NCI-H128 (cell line): ENCODE results near the gene IFT88.
"Not testable (repeated sequence)": the region's sequence is repeated elsewhere in the genome, so short reads cannot be mapped to it uniquely, and the experiment has no call there.

Experiments
- DNase-seq: peaks from one replicate; lab custom pipeline; 2025; ENCODE audit not compliant: unreplicated experiment; lab: John Stamatoyannopoulos, UW

IFT88 gene

DNA sequence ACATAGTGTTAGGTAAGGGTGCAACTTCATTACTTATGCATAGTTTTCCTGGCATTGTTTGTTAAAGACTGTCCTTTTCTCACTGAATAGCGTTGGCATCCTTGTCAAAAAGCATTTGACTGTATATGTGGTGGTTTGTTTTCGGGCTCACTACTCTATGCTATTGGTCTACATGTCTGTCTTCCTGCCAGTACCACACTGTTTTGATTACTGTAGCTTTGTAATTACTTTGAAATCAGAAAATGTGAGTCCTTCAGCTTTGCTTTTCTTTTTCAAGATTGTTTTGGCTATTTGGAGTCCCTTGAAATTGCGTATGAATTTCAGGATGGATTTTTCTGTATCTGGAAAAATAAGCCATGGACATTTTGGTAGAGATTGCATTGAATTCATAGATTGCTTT lies 56.0 kb downstream of the IFT88 start:
- DNase-seq: no peak

DNA sequence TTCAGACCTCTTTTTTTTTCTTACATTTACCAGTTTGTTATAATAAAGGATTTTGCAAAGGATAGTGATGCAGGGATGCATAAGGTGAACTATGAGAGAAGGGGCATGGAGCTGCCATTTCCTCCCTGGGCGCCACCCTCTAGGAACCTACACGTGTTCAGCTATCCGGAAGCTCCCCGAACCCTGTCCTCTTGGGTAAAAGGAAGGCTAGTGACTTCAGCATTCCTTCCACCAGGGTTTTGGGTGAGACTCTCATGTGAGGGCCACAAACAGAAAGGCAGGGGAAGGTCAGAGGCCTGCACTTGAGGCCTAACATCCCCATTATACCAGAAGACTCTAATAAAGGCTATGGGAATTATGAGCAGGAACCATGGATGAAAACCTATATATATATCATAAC lies 57.3 kb downstream of the IFT88 start:
- no peak for DNase-seq

DNA sequence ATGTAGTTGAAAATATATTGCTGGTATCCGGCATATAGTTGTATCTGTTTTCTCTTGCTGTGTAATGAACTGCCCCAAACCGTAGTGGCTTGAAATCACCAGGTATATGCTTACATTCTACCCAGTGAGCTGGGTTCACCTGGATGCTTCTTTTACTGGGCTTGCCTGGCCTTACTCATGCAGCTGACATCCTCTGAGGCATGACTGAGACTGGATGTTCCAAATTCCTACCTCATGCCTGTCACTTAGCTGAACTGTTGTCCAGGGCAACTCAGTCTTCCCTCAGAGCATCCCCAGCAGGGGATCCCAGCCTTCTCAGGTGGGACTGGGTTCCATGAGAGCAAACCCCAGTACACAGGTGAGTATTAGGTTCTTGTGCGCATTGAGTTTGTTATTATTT lies 66.8 kb downstream of the IFT88 start:
- no peak for DNase-seq

DNA sequence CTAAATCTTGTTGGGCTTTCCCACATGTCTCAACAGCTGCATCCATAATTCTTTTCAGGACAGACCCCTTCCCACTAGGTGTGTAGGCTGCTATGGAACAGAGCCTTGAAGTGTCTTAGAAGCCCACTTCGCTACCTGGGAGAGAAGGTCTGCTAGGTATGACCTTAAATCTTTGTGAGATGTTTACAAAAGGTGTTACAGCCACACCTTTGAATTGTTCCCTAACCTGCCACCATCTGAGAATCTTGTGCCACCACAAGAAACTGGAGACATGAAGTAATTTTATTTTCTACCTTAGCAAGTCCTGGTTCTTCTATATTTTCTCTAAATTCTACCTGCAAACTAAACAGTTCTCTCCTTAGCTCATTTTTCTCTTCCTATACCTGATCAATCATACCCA lies 69.1 kb downstream of the IFT88 start:
- no peak for DNase-seq

DNA sequence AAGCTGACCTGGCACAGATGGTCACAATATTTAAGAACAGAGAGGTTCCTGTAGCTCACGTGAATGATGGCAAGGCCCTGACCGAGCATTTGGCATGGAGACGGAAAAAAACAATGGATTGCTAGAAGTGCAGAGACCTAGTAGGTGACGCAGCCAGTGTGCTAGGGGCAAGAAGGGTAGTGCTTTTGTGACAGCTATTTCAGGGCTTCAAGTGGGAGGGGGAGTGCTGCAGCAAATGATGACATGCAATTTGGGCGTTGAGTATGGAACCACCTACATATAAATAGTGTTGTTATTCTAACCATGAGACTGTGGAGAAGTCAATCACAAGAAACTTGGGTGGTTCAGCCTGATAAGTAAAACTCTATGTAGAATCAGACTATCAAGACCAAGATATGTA lies 70.9 kb downstream of the IFT88 start:
- DNase-seq: no peak

DNA sequence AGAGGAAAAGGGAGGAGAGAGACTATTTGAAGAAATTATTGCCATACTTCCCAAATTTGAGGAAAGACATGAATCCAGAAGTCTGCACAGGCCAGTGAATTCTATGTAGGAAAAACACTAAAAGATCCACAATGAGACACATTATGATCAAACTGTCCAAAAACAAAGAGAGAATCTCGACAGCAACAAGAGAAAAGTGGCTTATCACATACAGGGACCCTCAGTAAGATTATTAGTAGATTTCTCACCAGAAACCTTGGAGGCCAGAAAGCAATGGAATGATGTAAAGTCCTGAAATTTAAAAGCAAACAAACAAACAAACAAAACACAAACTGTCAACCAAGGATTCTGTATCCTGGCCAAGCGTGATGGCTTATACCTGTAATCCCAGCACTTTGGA lies 80.8 kb downstream of the IFT88 start:
- no peak for DNase-seq

DNA sequence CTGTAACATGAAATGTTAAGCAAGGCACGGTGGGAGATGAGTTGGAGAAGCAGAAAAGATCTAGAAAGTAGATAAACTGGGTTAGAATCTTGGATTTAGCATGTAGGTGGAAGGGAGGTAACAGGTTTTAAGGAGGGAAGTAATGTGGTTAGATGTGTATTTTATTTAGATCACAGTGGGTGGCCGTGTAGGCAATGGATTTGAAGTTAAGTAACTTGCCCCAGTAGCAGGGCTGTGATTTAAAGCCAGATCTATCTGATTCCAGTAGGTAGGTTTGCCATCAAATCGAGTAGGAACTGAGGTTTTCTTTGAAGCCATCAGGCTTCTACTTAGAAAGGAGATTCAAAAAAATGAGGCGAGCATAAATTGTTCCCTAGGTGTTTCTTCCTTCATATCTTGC lies 86.0 kb downstream of the IFT88 start:
- DNase-seq: no peak

DNA sequence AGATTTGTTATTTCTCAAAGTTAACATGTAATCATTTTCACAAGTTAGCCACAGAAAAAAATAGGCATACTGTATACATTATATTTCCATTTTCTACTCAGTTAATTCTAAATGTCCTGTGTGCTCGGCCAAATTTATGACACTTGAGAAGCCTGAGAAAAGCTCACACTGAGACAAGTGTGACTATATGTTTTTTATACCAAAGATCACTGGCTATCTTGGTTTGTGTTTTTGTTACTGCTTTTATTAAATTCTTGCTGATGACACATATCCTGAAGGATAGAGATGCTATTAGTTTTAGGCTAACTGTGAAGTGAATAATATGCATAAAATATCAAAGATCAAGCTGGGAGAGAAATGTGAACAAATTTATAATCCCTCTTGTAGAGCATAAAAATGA lies 87.2 kb downstream of the IFT88 start:
- DNase-seq: no peak

DNA sequence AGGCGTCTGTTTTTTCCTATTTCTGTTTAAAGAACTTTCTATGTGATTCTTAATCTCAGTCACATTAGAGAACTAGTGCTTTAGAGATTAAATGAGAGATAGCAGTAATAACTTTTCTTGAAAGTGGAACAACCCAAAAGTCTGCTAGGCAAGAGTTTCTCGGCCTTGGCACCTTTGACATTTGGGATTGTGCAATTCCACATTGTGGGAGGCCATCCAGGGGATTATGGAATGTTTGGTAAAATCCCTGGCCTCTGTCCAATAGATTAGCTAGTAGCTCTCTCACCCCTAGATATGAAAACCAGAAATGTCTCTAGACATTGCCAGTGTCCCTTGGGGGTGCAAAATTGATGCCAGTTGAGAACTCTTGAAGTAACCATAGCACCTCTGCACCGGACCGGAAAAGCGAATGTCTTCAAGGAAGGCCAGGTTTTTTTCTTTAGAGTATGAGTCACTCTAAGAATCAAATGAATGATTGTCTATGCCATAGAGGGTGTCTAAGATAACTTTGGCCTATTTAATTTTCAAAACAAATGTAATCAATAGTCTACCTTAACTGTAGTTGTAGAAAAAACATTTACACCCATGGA lies 91.6 kb downstream of the IFT88 start:
- DNase-seq: no peak

DNA sequence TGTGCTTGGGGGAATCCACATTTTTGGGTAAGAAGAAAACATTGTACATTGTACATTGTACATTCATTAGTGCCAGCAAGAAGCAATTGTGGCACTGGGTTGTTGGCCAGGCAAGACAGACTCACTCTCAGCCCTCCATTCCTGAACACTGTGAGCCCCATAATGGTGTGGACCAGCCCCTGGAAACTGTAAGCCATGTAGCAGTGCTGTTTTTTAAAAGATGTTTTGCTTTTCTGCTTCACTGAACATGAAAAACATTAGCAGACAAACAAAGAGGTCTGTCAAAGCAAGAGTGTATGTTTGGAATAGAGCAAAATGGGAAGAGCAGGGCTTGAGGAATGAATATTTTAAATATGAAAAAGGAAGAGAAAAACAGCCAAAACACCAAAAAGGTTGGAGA lies 97.4 kb downstream of the IFT88 start:
- no peak for DNase-seq

DNA sequence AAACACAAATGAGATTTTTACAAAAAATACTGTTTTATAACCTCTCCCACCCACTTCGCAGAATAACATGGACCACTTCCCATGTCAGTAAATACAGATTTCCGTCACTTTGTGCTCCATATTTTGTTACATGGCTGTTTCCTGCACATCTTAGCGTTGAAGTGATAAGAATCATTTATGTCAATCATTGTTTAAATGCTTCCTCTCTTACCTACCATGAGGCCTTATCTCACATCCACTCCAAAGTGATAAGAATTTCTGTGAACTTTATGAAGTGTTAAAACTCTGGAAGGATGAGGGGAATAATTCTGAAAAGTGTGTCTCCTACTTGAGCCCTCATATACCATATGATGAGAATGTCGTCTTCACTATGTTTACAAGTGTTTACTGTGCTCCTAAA lies 100.0 kb downstream of the IFT88 start:
- DNase-seq: no peak

DNA sequence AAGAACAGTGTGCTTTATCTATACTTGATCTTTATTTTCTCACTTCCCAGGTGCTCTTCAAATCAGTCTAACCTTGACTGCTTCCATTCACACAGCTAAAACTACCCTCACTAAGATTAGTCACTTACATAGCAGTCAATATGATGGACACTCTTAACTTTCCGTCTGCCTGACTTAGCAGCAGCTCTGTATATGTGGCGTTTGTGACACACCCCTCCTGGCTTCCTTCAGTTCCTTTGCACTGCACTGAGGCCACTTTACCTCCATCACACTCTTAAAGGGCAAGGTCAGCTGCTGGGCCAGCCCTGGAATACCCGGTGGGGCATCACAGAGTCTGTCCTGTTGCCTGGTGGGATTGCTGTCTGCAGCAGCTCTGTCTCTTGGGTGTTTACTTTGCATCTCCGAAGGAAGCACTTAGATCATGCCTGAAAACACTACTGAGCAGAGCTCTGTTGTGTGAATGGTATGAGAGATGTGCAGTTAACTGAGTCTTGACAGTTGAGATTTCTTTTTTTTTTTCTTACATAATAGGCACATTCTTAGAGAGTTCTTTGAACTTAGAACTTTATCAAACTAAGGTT lies 101.0 kb downstream of the IFT88 start:
- no peak for DNase-seq

DNA sequence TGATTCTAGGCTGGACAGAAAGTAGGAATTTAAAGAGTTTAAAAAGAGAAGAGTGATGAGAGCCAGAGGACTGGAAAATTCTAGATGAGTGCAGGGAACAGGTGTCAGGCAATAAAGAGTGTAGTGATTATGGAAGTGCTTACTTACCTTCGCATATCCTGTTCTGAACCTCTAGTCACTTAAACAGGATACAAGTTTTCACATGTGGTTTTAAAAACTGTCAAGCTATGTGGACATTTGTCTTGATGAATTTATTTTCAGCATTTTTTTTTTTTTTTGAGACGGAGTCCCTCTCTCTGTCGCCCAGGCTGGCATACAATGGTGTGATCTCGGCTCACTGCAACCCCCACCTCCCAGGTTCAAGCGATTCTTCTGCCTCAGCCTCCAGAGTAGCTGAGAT lies 102.2 kb downstream of the IFT88 start:
- no peak for DNase-seq

DNA sequence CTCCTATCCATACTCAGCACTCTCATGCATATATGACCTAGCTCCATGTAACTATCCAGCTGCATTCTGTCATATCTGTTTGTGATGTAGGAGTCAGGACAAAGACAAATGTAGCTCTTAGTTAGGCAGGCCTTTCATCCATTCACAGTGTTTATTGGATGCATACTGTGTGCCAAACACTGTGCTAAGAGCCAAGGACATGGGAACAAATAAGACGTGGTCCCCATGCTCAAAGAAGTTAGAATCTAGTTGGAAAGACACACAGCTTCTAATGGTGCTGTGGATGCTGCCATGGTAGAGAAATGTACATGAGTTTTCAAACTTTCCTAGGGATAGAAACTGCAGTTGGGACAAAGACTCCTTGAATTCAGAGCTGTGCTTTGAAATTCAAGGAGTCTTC lies 104.8 kb downstream of the IFT88 start:
- DNase-seq: no peak

DNA sequence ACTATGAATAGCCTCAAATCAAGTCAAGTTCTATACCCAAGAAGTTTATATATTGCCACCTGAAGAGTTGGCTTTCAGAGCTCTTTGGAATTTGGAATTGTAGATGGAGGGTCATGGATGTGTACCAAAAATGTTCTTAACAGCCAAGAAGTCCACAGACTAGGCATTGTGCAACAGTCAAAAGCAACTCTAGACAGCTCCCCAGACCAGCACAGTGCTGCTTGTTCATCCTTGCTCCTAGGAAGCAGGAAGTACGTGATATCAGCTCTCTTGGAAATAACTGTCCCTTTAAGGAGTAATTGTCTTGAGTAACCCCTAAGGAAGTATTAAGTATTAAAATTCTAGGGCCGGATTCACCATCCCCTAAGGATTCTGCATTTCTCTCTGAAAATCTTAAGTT lies 105.8 kb downstream of the IFT88 start:
- DNase-seq: no peak

DNA sequence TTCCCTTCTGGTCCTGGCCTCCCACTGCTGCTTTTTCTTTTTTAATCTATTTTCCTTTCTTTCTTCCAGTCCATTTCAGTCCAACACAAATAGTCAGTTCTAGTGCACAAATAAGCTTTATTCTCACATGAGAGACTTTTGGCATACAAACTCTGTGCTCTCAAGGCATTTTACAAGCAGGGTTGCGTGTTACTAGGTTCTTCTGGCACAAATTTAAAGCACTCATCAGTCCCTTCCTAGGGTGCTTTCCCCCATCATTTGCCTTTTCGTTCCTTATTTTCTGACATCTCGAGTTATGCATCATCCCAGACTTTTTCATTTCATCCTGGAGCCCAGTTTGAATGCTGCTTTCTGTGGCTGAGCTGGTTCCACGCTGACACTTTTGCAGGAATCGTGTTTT lies 106.8 kb downstream of the IFT88 start:
- no peak for DNase-seq

DNA sequence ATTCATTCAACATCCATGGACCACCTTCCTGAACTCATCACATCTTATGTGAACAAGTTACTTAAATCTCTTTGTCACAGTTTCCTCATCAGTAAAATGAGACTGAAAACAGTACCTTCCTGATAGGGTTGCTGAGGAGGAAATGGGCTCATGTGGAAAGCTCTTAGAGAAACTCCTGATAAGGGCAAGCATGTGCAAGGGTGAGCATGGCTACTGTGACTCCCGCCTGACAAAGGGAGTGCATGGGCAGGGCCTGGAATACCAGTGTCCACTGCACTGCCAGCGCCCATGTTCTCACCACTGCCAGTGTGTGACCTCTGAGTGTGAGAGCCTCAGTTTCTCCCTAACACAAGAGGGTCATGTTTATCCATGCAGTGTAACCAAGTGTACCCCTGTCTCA lies 109.3 kb downstream of the IFT88 start:
- DNase-seq: no peak

DNA sequence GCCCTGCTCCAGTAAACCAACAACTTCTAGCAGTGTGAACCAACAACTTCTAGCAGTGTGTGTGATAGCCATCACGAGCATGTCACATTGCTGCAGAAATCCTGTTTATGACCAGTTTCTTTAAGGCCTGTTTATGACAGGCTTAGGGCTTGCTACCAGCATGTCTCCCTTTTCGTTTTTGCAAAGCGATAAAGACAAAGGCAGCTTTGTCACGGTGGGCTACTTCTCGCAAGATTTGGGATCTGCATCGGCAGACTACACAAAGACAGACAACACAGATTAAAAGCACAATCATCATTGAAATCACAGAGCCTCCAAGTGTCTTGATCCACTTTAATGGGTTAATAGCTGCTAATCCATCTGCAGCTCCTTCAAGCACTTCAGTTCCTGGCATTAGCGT lies 111.6 kb downstream of the IFT88 start:
- DNase-seq: not testable (repeated sequence)

DNA sequence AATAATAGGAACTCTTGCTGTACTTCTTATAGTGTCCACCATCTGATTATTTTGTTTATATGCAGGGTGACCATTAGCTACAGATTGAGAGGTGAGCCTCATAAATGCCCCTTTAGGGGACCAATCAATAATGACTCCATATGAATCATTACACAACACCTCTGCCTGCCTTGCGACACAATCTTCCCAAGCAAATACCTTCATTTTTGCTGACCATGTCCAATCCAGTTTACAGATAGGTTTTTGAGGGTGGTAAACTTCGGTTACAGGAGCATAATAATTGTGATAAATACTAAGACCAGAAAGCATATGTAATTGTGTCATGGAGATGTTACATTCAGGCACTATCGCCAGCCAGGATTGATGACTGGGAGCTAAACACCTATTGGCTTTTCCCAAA lies 112.9 kb downstream of the IFT88 start:
- no peak for DNase-seq

DNA sequence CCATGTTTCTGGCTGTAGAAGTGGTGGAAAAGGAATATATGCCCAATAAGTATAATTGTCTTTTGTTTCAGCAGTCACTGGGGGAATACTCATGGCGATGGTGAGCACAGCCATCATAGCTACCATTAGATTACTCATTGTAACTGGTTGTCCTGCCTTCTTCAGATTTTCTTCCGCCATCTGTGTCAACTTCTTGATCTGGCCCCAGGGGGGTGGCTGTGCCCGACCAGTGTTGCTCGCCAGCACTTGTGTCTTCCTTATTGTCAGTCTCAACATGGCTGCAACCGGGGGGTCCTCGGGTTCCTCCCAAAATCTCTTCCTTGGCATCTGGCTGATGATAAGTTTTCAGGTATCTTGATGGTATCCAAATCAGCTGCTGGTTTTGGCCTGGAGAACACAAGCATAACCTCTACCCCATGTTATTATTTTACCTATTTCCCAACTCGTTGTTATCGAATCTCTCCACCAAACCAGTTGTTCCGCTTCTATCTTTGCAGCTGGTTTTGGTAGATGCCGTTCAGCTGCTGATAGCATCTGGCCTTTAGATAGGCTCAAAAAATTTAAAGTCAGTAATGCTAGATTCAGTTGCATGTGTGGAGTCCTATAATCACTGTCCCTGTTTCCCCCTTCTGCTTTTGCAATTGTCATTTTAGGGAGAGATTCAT lies 113.6 kb downstream of the IFT88 start:
- no peak for DNase-seq

DNA sequence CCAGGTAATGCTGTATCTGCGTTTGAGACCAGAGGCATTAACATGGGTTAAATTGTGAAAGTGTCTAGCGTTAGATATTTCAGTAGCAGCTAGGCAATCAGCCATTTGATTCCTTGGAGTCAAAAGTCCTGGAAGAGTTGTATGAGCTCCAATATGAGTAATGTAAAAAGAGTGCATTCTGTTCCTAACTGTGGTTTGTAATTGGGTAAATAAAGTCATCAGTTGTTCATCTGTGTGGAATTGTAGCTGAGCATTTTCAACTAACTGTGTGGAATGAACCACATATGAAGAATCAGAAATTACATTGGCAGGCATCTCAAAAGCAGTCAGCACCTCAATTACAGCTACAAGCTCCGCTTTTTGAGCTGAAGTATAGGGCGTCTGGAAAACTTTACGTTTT lies 114.5 kb downstream of the IFT88 start:
- not testable (repeated sequence) for DNase-seq

DNA sequence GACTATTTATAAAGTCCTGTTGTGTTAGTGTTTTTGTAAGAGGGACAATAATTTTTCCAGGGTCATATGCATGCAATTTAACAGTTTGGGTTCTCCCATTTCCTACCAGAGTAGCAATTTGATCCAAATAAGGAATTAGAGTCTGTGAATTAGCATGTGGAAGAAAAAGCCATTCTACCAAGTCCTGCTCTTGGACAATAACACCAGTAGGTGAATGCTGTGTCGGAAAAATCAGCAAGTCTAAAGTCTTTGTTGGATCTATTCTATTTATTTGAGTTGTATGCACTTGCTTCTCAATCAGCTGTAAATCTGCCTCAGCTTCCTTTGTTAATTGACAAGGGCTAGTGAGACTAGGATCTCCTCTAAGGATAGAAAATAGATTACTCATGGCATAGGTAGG lies 115.1 kb downstream of the IFT88 start:
- DNase-seq: no peak

DNA sequence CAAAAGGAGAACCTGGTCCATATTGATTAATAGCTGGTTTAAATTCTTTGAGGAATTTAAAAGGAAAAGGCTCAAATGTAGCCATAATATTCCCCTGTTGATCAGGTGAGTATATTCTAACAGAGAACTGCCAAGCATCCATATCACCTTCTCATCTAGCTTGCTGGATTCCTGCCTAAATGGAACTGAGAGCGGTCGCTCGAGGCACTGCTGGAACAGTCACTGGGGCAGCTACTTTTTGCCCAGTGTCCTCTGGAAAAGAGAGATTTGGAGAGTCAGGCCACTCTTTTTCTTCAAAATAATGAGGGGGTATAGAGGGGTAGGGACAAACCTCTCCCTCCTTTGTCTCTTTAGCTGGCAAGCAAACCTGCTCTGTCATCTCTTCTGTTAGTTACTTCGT lies 117.1 kb downstream of the IFT88 start:
- no peak for DNase-seq
